C4-2B (cell line): ENCODE results near the gene IL17RB.

Source experiments
- CTCF ChIP-seq: fragments of 450-650 bp; conservative IDR thresholded peaks from 2 replicates; pipeline ENCODE4 v1.5.1; 2017; ENCODE audit warnings: mild to moderate bottlenecking
- ZFX ChIP-seq: fragments of 450-650 bp; IDR thresholded peaks from 2 replicates; pipeline ENCODE4 v1.6.1; 2017

GRCh38 chr3:53833053-53833645 lies 13.2 kb upstream of the IL17RB start:
- TF ChIP-seq CTCF, result no peak
- no peak for TF ChIP-seq ZFX
